ENCODE measurements around the gene FXN.
A peak's percentile ranks its signal among the peaks of the same experiment; 100 is the strongest.

DNA sequence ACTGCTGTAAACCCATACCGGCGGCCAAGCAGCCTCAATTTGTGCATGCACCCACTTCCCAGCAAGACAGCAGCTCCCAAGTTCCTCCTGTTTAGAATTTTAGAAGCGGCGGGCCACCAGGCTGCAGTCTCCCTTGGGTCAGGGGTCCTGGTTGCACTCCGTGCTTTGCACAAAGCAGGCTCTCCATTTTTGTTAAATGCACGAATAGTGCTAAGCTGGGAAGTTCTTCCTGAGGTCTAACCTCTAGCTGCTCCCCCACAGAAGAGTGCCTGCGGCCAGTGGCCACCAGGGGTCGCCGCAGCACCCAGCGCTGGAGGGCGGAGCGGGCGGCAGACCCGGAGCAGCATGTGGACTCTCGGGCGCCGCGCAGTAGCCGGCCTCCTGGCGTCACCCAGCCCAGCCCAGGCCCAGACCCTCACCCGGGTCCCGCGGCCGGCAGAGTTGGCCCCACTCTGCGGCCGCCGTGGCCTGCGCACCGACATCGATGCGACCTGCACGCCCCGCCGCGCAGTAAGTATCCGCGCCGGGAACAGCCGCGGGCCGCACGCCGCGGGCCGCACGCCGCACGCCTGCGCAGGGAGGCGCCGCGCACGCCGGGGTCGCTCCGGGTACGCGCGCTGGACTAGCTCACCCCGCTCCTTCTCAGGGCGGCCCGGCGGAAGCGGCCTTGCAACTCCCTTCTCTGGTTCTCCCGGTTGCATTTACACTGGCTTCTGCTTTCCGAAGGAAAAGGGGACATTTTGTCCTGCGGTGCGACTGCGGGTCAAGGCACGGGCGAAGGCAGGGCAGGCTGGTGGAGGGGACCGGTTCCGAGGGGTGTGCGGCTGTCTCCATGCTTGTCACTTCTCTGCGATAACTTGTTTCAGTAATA, at the start of gene FXN:
- TF ChIP-seq, protein P1, sequence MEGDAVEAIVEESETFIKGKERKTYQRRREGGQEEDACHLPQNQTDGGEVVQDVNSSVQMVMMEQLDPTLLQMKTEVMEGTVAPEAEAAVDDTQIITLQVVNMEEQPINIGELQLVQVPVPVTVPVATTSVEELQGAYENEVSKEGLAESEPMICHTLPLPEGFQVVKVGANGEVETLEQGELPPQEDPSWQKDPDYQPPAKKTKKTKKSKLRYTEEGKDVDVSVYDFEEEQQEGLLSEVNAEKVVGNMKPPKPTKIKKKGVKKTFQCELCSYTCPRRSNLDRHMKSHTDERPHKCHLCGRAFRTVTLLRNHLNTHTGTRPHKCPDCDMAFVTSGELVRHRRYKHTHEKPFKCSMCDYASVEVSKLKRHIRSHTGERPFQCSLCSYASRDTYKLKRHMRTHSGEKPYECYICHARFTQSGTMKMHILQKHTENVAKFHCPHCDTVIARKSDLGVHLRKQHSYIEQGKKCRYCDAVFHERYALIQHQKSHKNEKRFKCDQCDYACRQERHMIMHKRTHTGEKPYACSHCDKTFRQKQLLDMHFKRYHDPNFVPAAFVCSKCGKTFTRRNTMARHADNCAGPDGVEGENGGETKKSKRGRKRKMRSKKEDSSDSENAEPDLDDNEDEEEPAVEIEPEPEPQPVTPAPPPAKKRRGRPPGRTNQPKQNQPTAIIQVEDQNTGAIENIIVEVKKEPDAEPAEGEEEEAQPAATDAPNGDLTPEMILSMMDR (IDR thresholded peaks at IDR 0.05; ENCODE audit: low read length) = peak; percentile 98
- TF ChIP-seq EZH2 (IDR thresholded peaks at IDR 0.05; ENCODE audit: borderline replicate concordance, low read length) = no peak
